Endothelial cell of umbilical vein (primary cell): ENCODE measurements around the gene RSBN1. TPM values are rescaled to one million over a fixed set of nuclear protein-coding genes. Genes with fewer than 3 reads are reported as not detected.

Source experiments
- BruUV-seq: library from RNA; stranded (reverse); fragments of 400-500 nt; replicated peaks from 2 replicates; lab custom pipeline; 2021; lab: Mats Ljungman, UMichigan
- CTCF ChIA-PET: fragments of 300-600, 350-600 bp; sonication (Branson Sonifier 250); formaldehyde crosslinking; loops from one replicate; lab custom pipeline; 2021; ENCODE audit warnings: antibody characterized with exemption, inconsistent platforms; lab: Charles Lee
- POLR2A ChIA-PET: fragments of 300-600, 350-600 bp; sonication (Branson Sonifier 250); formaldehyde crosslinking; loops from one replicate; lab custom pipeline; 2021; ENCODE audit warnings: antibody characterized with exemption, inconsistent platforms; lab: Charles Lee
- DNase-seq: peaks from one replicate; pipeline ENCODE4 v3.0.0-alpha.2; 2011; ENCODE audit warnings: low read depth, low spot score
- FAIRE-seq: peaks from 2 replicates; lab custom pipeline; 2011; peaks lifted over from hg19 to GRCh38; lab: Jason Lieb, UNC
- H2AFZ ChIP-seq: 2 replicates; pipeline ENCODE4 v1.6.0; 2012; ENCODE audit warnings: low read depth, low read length, control low read depth, inconsistent platforms
- H3K27ac ChIP-seq: 2 replicates; pipeline ENCODE4 v1.5.1; 2011; ENCODE audit warnings: low read depth, mild to moderate bottlenecking, control low read depth, low read length, moderate library complexity; ENCODE audit not compliant: insufficient read depth
- H3K27me3 ChIP-seq, 2 experiments: 2 replicates each; pipeline versions ENCODE4 v1.6.0 to v1.6.1; 2011; ENCODE audit warnings: low read length in 2 of 2, mixed read lengths in 1 of 2; ENCODE audit not compliant: control insufficient read depth in 2 of 2, insufficient read depth in 2 of 2
- H3K36me3 ChIP-seq, 2 experiments: 2 replicates in 1 of 2; 3 replicates in 1 of 2; pipeline ENCODE4 v1.5.1; 2011; ENCODE audit warnings: low read length in 2 of 2, mild to moderate bottlenecking in 1 of 2, moderate library complexity in 1 of 2; ENCODE audit not compliant: control insufficient read depth in 2 of 2, insufficient read depth in 2 of 2; ENCODE audit errors: extremely low read depth in 1 of 2
- H3K4me1 ChIP-seq: 3 replicates; pipeline ENCODE4 v1.5.1; 2011; ENCODE audit warnings: mild to moderate bottlenecking, low read length; ENCODE audit not compliant: control insufficient read depth, insufficient read depth; ENCODE audit errors: extremely low read depth
- H3K4me2 ChIP-seq: 2 replicates; pipeline ENCODE4 v1.6.1; 2011; ENCODE audit warnings: low read length, control low read depth, mixed read lengths; ENCODE audit not compliant: insufficient read depth
- H3K4me3 ChIP-seq, 3 experiments: fragments of 200-600 bp in 1 of 3; sonication (generic), shearing (Covaris generic) in 1 of 3; replicated peaks in 1 of 3; 2 replicates each; pipeline ENCODE4 v1.5.1; 2011 to 2016; ENCODE audit warnings: control low read depth in 3 of 3, low read length in 3 of 3, mild to moderate bottlenecking in 2 of 3, inconsistent platforms in 1 of 3, low read depth in 1 of 3, moderate library complexity in 1 of 3; ENCODE audit not compliant: insufficient read depth in 1 of 3
- H3K79me2 ChIP-seq: 2 replicates; pipeline ENCODE4 v1.6.0; 2012; ENCODE audit warnings: low read length, inconsistent platforms; ENCODE audit not compliant: control insufficient read depth, insufficient read depth
- H3K9ac ChIP-seq: replicated peaks from 2 replicates; pipeline ENCODE3; 2011; ENCODE audit warnings: low read length, control low read depth; ENCODE audit not compliant: insufficient read depth; ENCODE audit errors: extremely low read depth
- H3K9me1 ChIP-seq: replicated peaks from 3 replicates; pipeline ENCODE4 v1.6.0; 2011; ENCODE audit warnings: mild to moderate bottlenecking, low read length; ENCODE audit not compliant: control insufficient read depth, insufficient read depth; ENCODE audit errors: extremely low read depth
- H3K9me3 ChIP-seq: replicated peaks from 2 replicates; pipeline ENCODE4 v1.5.1; 2012; ENCODE audit warnings: low read length, inconsistent platforms; ENCODE audit not compliant: control insufficient read depth, insufficient read depth
- H4K20me1 ChIP-seq: replicated peaks from 2 replicates; pipeline ENCODE3; 2011; ENCODE audit warnings: mild to moderate bottlenecking, low read length; ENCODE audit not compliant: control insufficient read depth, insufficient read depth; ENCODE audit errors: extremely low read depth
- EZH2 ChIP-seq: IDR thresholded peaks from 2 replicates; pipeline ENCODE4 v1.6.1; 2012; ENCODE audit warnings: borderline replicate concordance, low read depth, mild to moderate bottlenecking, moderate library complexity, low read length, inconsistent platforms; ENCODE audit not compliant: severe bottlenecking
- FOS ChIP-seq: IDR thresholded peaks from 2 replicates; pipeline ENCODE4 v1.6.1; 2011; ENCODE audit warnings: mild to moderate bottlenecking, low read length, moderate library complexity, borderline replicate concordance; ENCODE audit not compliant: insufficient read depth
- GATA2 ChIP-seq: IDR thresholded peaks from 2 replicates; pipeline ENCODE4 v1.7.0; 2011; ENCODE audit warnings: low read depth, mild to moderate bottlenecking, moderate library complexity, mixed read lengths, low read length; ENCODE audit not compliant: insufficient read length, insufficient read depth
- JUN ChIP-seq: IDR thresholded peaks from 2 replicates; pipeline ENCODE4 v1.6.1; 2011; ENCODE audit warnings: borderline replicate concordance, low read depth; ENCODE audit not compliant: insufficient read length, insufficient read depth
- MYC ChIP-seq: IDR thresholded peaks from one replicate; pipeline ENCODE4 v1.6.1; 2011; ENCODE audit warnings: mild to moderate bottlenecking, low read depth, low read length
- POLR2A ChIP-seq: IDR thresholded peaks from 2 replicates; pipeline ENCODE4 v1.6.1; 2012; ENCODE audit warnings: low read depth, mild to moderate bottlenecking, control low read depth, low read length
- POLR2AphosphoS5 ChIP-seq: IDR thresholded peaks from 2 replicates; pipeline ENCODE4 v1.6.1; 2012; ENCODE audit warnings: low read depth, mild to moderate bottlenecking, control low read depth, low read length, moderate library complexity; ENCODE audit not compliant: insufficient read depth
- dilution Hi-C: fragments of 300-500 bp; cut with MboI; formaldehyde crosslinking; loops from one replicate; pipeline ENCODE4 v1.15.0; 2019; ENCODE audit warnings: low sequenced_read_pairs; ENCODE audit not compliant: extremely low pct_ligation_motif_present
- intact Hi-C: fragments of 100-400 bp; cut with micrococcal nuclease; formaldehyde crosslinking; loops from one replicate; pipeline ENCODE4 v1.10.0; 2022
- polyA plus RNA-seq, 4 experiments: library from polyadenylated mRNA; depleted of rRNA in 3 of 4; stranded (reverse) in 3 of 4; unstranded in 1 of 4; fragments of >200 nt; gene quantifications; 2 replicates each; pipeline versions ENCODE4 v1.2.1 to v1.2.3, GENCODE V29; 2011 to 2012; ENCODE audit warnings: missing spikeins in 1 of 4
- total RNA-seq: library from RNA; stranded (reverse); gene quantifications from 2 replicates; pipeline ENCODE4 v1.2.3, GENCODE V29; 2021
- TF ChIP-seq, protein P1 (sequence below), 2 donors: IDR thresholded peaks; 1 replicate in 1 of 2; 2 replicates in 1 of 2; pipeline ENCODE4 v1.5.1; 2011; ENCODE audit warnings: low read length in 2 of 2, mild to moderate bottlenecking in 2 of 2, moderate library complexity in 2 of 2, control low read depth in 1 of 2, inconsistent platforms in 1 of 2, low read depth in 1 of 2; ENCODE audit not compliant: insufficient read depth in 1 of 2; ENCODE audit errors: extremely low read depth in 1 of 2
- TF ChIP-seq, protein P2 (sequence below): IDR thresholded peaks from 2 replicates; pipeline ENCODE4 v1.6.1; 2011; ENCODE audit not compliant: insufficient read depth, insufficient read length

RSBN1 gene
- total and polyA plus RNA-seq, 2 donors (not counting 3 experiments of a cell fraction or from before 2014, with no cell fraction given): 4.0 to 13.4 TPM

DNA sequence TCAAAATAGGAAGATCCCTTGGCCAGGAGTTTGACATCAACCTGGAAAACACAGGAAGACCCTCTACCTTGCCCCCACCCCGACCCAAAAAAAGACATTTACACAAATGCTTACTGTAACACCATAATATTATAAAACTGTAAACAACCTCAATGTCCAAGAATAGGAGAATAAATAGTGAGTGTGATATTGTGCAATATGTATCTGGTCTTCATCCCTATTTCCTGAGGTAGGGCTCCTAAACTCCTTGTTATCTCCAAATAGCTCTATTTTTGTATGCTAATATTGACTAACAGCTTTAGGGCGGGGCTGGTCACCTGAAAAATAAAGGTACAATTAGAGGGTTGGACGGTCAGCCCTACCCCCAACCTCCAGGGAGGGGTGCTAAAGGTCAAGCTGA lies 23.5 kb downstream of the RSBN1 start:
- Histone ChIP-seq H3K27me3 (no peaks in the 10 kb centered on the region), H4K20me1 (no peaks in the 10 kb centered on the region), H3K36me3 (no peaks in the 10 kb centered on the region), H3K27ac (no peak overlapping the region), H3K4me2 (no peak overlapping the region), H3K79me2 (peaks cover 42% of the 10 kb centered on the region), H3K4me1 (peaks cover 7% of the 10 kb centered on the region), H3K4me3 (no peak overlapping the region), H2AFZ (no peak overlapping the region), H3K9me3 (no peaks in the 10 kb centered on the region), H3K9me1 (no peaks in the 10 kb centered on the region), H3K9ac (no peak overlapping the region)
- no peak for DNase-seq
- intact Hi-C loops (no loop called here), dilution Hi-C loops (no loop called here)
- ChIA-PET CTCF (interaction anchor here (0.6 kb wide), 1 partner anchor 11 kb away, joined by 3 read pairs; no protein-coding TSS in a partner anchor), POLR2A (no interaction called here)
- no TSS peak for BruUV-seq
- FAIRE-seq: no peak
- TF ChIP-seq, protein P1, sequence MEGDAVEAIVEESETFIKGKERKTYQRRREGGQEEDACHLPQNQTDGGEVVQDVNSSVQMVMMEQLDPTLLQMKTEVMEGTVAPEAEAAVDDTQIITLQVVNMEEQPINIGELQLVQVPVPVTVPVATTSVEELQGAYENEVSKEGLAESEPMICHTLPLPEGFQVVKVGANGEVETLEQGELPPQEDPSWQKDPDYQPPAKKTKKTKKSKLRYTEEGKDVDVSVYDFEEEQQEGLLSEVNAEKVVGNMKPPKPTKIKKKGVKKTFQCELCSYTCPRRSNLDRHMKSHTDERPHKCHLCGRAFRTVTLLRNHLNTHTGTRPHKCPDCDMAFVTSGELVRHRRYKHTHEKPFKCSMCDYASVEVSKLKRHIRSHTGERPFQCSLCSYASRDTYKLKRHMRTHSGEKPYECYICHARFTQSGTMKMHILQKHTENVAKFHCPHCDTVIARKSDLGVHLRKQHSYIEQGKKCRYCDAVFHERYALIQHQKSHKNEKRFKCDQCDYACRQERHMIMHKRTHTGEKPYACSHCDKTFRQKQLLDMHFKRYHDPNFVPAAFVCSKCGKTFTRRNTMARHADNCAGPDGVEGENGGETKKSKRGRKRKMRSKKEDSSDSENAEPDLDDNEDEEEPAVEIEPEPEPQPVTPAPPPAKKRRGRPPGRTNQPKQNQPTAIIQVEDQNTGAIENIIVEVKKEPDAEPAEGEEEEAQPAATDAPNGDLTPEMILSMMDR (IDR thresholded peaks at IDR 0.05; ENCODE audit: extremely low read depth in 1 of 2, insufficient read depth in 1 of 2, low read depth in 1 of 2, low read length in 2 of 2): no peak
- TF ChIP-seq POLR2AphosphoS5 (no peak), FOS (no peak), POLR2A (no peak), GATA2 (no peak), JUN (no peak), MYC (no peak), EZH2 (no peak)
- TF ChIP-seq, protein P2, sequence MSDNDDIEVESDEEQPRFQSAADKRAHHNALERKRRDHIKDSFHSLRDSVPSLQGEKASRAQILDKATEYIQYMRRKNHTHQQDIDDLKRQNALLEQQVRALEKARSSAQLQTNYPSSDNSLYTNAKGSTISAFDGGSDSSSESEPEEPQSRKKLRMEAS: no peak
